GM10266 (cell line): ENCODE measurements around the gene UTP15.

Source experiments
- DNase-seq: peaks from one replicate; pipeline ENCODE4 v3.0.0; 2012; ENCODE audit errors: extremely low spot score
- TF ChIP-seq, protein P1 (sequence below): IDR thresholded peaks from 2 replicates; pipeline ENCODE4 v1.5.1; 2012; ENCODE audit warnings: mild to moderate bottlenecking, low read depth; ENCODE audit not compliant: control insufficient read depth, insufficient read depth; ENCODE audit errors: missing control alignments

UTP15 gene

DNA sequence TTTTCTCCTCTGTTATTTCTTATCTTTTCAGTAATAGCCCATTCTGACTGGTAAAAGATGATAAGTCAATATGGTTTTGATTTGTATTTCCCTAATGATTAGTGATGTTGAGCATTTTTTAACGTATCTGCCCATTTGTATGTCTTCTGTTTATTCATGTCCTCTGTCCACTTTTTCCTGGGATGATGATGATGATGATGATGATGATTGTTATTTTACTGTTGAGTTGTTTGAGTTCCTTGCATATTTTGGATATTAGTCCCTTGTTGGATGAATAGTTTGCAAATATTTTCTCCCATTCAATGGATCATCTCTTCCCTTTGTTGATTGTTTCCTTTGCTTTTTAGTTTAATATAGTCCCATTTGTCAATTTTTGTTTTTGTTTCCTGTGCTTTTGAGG, 27.0 kb downstream of the UTP15 start:
- DNase-seq = no peak
- TF ChIP-seq, protein P1, sequence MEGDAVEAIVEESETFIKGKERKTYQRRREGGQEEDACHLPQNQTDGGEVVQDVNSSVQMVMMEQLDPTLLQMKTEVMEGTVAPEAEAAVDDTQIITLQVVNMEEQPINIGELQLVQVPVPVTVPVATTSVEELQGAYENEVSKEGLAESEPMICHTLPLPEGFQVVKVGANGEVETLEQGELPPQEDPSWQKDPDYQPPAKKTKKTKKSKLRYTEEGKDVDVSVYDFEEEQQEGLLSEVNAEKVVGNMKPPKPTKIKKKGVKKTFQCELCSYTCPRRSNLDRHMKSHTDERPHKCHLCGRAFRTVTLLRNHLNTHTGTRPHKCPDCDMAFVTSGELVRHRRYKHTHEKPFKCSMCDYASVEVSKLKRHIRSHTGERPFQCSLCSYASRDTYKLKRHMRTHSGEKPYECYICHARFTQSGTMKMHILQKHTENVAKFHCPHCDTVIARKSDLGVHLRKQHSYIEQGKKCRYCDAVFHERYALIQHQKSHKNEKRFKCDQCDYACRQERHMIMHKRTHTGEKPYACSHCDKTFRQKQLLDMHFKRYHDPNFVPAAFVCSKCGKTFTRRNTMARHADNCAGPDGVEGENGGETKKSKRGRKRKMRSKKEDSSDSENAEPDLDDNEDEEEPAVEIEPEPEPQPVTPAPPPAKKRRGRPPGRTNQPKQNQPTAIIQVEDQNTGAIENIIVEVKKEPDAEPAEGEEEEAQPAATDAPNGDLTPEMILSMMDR = no peak

DNA sequence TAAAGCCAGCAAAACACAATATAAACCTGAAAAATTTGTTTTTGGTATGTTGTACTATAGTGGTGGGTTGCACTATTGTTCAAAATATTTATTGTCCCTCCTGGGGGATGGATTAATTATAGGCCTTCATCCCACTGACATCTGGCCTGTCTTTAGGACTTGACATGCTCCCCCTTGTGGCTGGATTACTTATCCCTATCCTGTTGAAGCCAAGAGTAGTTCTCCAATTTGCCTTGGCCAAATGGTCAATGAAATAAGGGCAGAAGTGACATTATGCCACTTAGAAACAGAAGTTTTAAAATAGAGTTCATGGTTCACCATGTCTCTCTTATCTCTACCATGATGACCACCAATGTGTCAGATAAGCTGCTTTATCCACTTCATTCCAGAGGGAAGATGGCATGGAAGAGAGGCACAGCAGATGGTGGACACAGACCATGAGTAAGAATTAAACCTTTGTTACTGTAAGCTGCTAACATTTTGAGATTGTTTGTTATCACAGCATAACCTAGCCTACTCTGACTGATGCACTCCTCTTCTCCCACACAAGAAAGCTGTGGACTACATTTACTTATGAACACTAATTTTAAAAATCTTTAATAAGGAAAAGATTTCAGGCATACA, 31.3 kb downstream of the UTP15 start:
- DNase-seq = no peak
- TF ChIP-seq, protein P1 = peak; percentile 53

DNA sequence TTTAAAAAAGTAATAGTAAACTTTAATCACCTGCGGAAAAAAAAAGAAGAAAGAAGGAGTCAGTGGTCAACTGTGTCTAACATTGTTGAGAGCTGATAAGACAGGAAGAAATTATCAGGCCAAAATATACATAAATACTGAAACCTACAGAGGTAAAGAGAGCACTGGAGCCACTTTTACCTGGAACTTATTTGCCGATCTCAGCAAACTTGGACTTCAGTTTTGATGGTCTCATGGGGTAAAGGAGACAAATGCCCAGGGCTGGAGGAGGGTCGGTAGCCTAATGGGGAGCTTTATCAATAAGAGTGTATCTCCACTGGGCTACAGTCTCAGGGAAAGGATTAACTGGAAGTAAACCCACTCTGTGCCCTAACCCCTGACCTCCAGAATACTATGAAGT, 33.8 kb downstream of the UTP15 start:
- TF ChIP-seq, protein P1 = no peak
- no peak for DNase-seq

DNA sequence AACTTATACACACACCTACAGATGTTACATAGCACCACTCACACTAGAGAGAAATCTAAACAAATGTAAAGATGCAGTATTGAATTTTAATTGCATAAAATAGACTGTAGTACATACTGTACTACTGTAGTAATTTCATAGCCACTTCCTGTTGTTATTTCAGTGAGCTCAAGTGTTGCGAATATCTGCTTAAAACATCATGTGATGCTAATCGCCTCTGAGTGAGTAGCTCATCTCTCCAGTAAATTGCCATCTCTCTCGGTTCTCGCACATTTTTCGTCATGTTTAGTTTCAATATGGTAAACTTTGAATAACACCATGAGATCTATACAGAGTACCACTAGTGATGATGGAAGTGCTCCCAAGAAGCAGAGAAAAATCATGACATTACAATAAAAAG, 38.5 kb downstream of the UTP15 start:
- DNase-seq = no peak

DNA sequence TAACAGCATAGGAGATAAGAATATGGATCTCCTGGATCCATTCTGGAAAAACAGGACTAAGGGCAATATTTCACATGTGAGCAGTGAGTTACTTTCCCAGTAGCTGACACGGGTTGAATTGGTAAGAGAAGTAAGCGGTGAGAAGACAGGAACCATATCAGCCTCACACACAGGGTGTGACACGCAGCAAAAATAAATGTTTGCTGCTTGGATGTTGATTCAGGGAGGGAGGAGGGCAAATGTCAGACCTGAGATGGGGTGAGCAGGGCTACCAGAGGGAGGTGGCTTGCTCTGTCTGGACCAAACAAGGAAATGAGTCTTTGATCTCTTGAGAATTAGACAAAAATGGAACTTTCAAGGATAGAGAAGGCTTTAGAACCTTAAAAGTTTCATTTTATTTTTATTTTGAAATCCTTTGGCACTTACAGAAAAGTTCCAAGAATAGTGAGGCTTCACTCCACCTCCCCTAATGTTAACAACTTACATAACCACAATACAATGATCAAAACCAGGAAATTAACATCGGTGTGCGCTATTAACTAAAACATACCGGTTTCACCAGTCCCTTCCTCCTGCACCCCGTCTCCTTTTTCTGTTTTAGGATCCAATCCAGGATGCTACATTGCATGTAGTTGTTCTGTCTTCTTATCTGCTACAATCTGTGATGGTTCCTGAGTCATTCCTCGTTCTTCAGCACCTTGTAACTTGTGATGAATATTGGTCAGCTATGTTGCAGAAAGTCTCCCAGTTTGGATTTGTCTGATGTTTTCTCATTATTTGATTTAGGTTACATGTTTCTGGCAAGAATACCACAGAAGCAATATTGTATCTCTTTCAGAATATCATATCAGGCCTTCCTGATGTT, 39.9 kb downstream of the UTP15 start:
- no peak for DNase-seq
- TF ChIP-seq, protein P1 = no peak

More for the DNA sequence above, 38.5 kb downstream of the UTP15 start:
- TF ChIP-seq, protein P1 = no peak

DNA sequence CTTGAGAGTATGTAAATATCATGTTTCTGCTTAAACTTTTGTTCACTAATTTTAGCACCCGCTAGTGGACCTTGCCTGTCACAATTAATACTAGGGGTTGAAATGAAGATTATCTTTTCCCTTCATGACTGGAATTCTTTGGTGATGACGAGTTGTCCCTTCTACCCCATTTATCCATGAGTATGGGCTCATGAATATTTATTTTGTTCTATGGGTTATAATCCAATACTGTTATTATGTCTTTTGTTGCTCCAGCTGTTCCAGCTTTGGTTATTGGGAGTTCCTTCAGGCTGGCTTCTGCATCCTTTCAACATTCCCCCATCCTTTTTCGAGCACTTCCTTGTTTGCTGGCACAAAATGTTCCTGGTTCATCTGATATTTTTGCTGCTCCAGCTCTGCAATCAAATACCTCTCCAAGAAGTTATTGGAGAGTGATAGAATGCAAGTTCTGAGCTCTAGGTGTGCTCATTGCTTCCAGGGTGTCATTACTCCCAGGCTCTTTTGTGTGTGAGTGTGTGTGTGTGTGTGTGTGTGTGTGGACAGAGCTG, 40.7 kb downstream of the UTP15 start:
- no peak for DNase-seq
- TF ChIP-seq, protein P1 = no peak

DNA sequence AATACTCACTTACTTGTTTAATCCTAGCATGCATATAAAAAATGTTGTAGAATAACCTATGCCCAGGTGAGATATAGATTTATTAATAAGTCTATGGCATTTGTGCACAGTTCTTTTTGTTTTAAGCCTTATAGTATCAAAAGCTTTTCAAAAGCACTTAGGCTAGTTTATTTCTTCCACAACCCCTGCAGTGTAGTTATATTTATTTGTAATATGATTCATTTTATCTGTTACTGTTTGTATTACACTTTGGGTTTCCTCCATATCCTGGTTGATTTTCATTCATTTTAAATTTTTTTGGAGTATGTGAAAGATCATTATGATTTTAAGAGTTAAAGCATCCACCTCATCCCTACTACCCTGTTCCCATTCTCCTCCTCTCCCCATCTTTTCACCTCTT, 41.7 kb downstream of the UTP15 start:
- TF ChIP-seq, protein P1 = no peak
- no peak for DNase-seq
